HepG2 (cell line): ENCODE results near the gene ATRIP. TPM values are rescaled to one million over a fixed set of nuclear protein-coding genes. Genes with fewer than 3 reads are reported as not detected.

Experiments used
- ATAC-seq: fragments of 200-7000 bp; cut with Tn5 transposase; 3 replicates; pipeline ENCODE4 v1.9.1; 2020; ENCODE audit warnings: mild to moderate bottlenecking, moderate library complexity
- BruUV-seq: library from RNA; stranded (reverse); fragments of 400-500 nt; replicated peaks from 2 replicates; lab custom pipeline; 2021; lab: Mats Ljungman, UMichigan
- CTCF ChIA-PET: fragments of 300-600 bp; formaldehyde crosslinking; extraction: SDS; loops from one replicate; lab custom pipeline; 2021; ENCODE audit warnings: low total read pairs, inconsistent platforms, low intra/inter-chr PET ratio; lab: Yijun Ruan, JAX
- POLR2A ChIA-PET: fragments of 350-600 bp; sonication (Branson Sonifier 250); formaldehyde crosslinking; loops from one replicate; lab custom pipeline; 2020; ENCODE audit warnings: antibody characterized with exemption, inconsistent platforms; lab: Yijun Ruan, JAX
- DNase-seq: peaks from one replicate; pipeline ENCODE4 v3.0.0-alpha.2; 2015; ENCODE audit warnings: low spot score
- FAIRE-seq: peaks from 3 replicates; lab custom pipeline; 2011; peaks lifted over from hg19 to GRCh38; lab: Jason Lieb, UNC
- H2AFZ ChIP-seq: one replicate; pipeline ENCODE4 v1.6.1; 2011; ENCODE audit warnings: low read length, inconsistent platforms
- H3K27ac ChIP-seq: fragments of 300-600 bp; 3 replicates; pipeline ENCODE4 v1.8.0; 2011; ENCODE audit warnings: mixed run types, mild to moderate bottlenecking, mixed read lengths, low read length, inconsistent platforms; ENCODE audit not compliant: insufficient read depth; ENCODE audit errors: extremely low read length
- H3K27me3 ChIP-seq, 2 experiments: fragments of 200-600 bp in 1 of 2; 2 replicates in 1 of 2; 3 replicates in 1 of 2; pipeline versions ENCODE4 v1.6.0 to v1.8.0; 2011; ENCODE audit warnings: low read length in 2 of 2, mild to moderate bottlenecking in 2 of 2, moderate library complexity in 2 of 2, inconsistent platforms in 1 of 2; ENCODE audit not compliant: insufficient read depth in 2 of 2, control insufficient read depth in 1 of 2
- H3K36me3 ChIP-seq, 2 experiments: fragments of 200-600 bp in 1 of 2; replicated peaks in 1 of 2; 2 replicates in 1 of 2; 3 replicates in 1 of 2; pipeline versions ENCODE4 v1.5.1 to v1.8.0; 2011; ENCODE audit warnings: low read length in 2 of 2, inconsistent platforms in 1 of 2; ENCODE audit not compliant: insufficient read depth in 2 of 2, control insufficient read depth in 1 of 2
- H3K4me1 ChIP-seq: 2 replicates; pipeline ENCODE4 v1.5.1; 2012; ENCODE audit warnings: low read length, inconsistent platforms; ENCODE audit not compliant: insufficient read depth
- H3K4me2 ChIP-seq: 2 replicates; pipeline ENCODE4 v1.6.0; 2011; ENCODE audit warnings: low read depth, low read length, inconsistent platforms
- H3K4me3 ChIP-seq, 3 experiments: fragments of 200-600 bp in 1 of 3; sonication (generic), shearing (Covaris generic) in 1 of 3; replicated peaks in 1 of 3; 2 replicates each; pipeline ENCODE4 v1.5.1; 2011 to 2016; ENCODE audit warnings: low read length in 3 of 3, inconsistent platforms in 2 of 3, low read depth in 2 of 3, mild to moderate bottlenecking in 2 of 3, control low read depth in 1 of 3, mixed read lengths in 1 of 3; ENCODE audit not compliant: insufficient read depth in 1 of 3
- H3K79me2 ChIP-seq: one replicate; pipeline ENCODE4 v1.6.1; 2011; ENCODE audit warnings: low read length, inconsistent platforms; ENCODE audit not compliant: insufficient read depth
- H3K9ac ChIP-seq: 2 replicates; pipeline ENCODE4 v1.6.0; 2011; ENCODE audit warnings: mild to moderate bottlenecking, low read depth, low read length, inconsistent platforms; ENCODE audit not compliant: insufficient read depth
- H3K9me3 ChIP-seq: 2 replicates; pipeline ENCODE4 v1.5.1; 2012; ENCODE audit warnings: mild to moderate bottlenecking, low read length
- H4K20me1 ChIP-seq: 2 replicates; pipeline ENCODE4 v1.6.0; 2011; ENCODE audit warnings: inconsistent platforms, mild to moderate bottlenecking, low read length, moderate library complexity; ENCODE audit not compliant: insufficient read depth
- HES4 ChIP-seq: sonication (generic); formaldehyde crosslinking; IDR thresholded peaks from 2 replicates; pipeline ENCODE4 v1.9.0; 2021; ENCODE audit warnings: mild to moderate bottlenecking, missing genetic modification reagents, borderline replicate concordance
- HHEX ChIP-seq: IDR thresholded peaks from 2 replicates; pipeline ENCODE4 v1.6.1; 2016; ENCODE audit warnings: control low read depth
- RFX3 ChIP-seq: IDR thresholded peaks from 2 replicates; pipeline ENCODE4 v1.6.1; 2016; ENCODE audit warnings: missing biosample characterization, missing genetic modification reagents
- SIN3A ChIP-seq: IDR thresholded peaks from 2 replicates; pipeline ENCODE4 v1.6.1; 2011; ENCODE audit warnings: low read depth, mild to moderate bottlenecking, control low read depth, low read length, borderline replicate concordance
- ZBTB38 ChIP-seq: sonication (generic); formaldehyde crosslinking; IDR thresholded peaks from 2 replicates; pipeline ENCODE4 v1.5.1; 2020; ENCODE audit warnings: mild to moderate bottlenecking, missing genetic modification reagents
- ZFX ChIP-seq: sonication (generic); formaldehyde crosslinking; IDR thresholded peaks from 2 replicates; pipeline ENCODE4 v1.4.0; 2020; ENCODE audit warnings: mild to moderate bottlenecking, low read depth, missing genetic modification reagents, moderate library complexity
- ZNF10 ChIP-seq: sonication (generic); formaldehyde crosslinking; IDR thresholded peaks from 2 replicates; pipeline ENCODE4 v1.4.0; 2020; ENCODE audit warnings: mild to moderate bottlenecking, low read depth, missing genetic modification reagents, borderline replicate concordance
- ZNF282 ChIP-seq: fragments of 450-650 bp; IDR thresholded peaks from 2 replicates; pipeline ENCODE4 v1.6.1; 2018; ENCODE audit not compliant: partially characterized antibody
- ZNF460 ChIP-seq: sonication (generic); formaldehyde crosslinking; IDR thresholded peaks from 2 replicates; pipeline ENCODE4 v1.5.1; 2020; ENCODE audit warnings: missing genetic modification reagents, mild to moderate bottlenecking, borderline replicate concordance
- WGBS: methylation state at CpG from one replicate; pipeline ENCODE4 v1.1.6; 2017; ENCODE audit warnings: low lambda C conversion rate; 5-methylcytosine and 5-hydroxymethylcytosine counted together
- in situ Hi-C: cut with HindIII; loops from 2 replicates; pipeline ENCODE4 v1.10.0; 2017; ENCODE audit warnings: low pct_unique_long_range_greater_than_20kb; ENCODE audit not compliant: extremely low pct_ligation_motif_present
- intact Hi-C: fragments of 100-400 bp; cut with micrococcal nuclease; formaldehyde crosslinking; loops from one replicate; pipeline ENCODE4 v1.10.0; 2022; ENCODE audit not compliant: unreplicated experiment
- polyA plus RNA-seq, 8 experiments: library from polyadenylated mRNA; depleted of rRNA in 3 of 8; stranded (reverse) in 7 of 8; unstranded in 1 of 8; fragments of >200 nt; fragmentation: Illumina TruSeq in 4 of 8; extraction: Trizol in 4 of 8; gene quantifications; 2 replicates each; pipeline versions ENCODE4 v1.2.1 to v1.2.3, GENCODE V29; 2011 to 2016; ENCODE audit warnings: low read depth in 4 of 8, missing spikeins in 1 of 8, mixed read lengths in 1 of 8; ENCODE audit not compliant: insufficient read depth in 1 of 8
- total RNA-seq, 5 experiments: library from RNA; depleted of rRNA; stranded (reverse); fragments of >200 nt; fragmentation: Illumina TruSeq; extraction: Trizol; gene quantifications; 2 replicates each; pipeline ENCODE4 v1.2.3, GENCODE V29; 2016; ENCODE audit warnings: low read depth in 1 of 5
- TF ChIP-seq, protein P1 (sequence below): sonication (generic); formaldehyde crosslinking; IDR thresholded peaks from 2 replicates; pipeline ENCODE4 v1.5.0; 2020; ENCODE audit warnings: mild to moderate bottlenecking, low read depth, missing genetic modification reagents, borderline replicate concordance

Gene ATRIP
- total and polyA plus RNA-seq, 2 of the 13 experiments (the other 11 are each of a cell fraction or from before 2014, with no cell fraction given): 5.1 to 12.5 TPM

DNA sequence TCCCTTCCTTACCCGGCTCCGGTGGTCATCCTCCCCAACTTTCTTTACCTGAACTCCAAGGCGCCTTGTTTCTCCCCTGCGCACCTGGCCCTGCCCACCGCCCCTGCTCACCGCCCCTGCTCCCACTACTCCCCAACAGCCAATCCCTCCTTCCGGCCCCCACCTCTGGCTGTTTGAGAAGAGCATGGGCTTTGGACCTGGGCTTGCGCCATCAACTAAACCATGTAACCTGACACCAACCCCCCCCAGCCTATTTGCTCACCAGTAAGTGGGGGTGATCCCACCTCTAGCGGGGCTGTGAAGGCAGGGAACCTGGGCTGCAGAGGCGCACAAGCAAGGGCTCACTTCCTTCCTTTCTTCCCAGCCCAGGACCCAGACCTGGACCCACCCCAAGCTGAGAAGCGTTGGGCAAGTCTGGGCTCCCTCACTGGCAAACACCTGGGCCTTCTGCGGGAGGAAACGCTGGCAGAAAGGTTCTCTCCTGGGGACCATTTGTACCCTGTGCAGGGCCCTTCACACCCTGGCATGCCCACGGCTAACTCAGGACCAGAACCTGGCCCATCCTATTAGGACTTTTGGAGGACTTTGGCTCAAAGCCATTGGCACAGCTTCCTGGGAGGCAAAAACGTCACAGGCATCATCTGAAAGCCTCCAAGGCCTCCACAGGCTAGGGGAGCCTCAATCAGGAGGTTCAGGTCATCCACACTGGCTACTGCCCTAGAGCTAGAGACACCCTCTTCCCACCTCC lies 16.4 kb upstream of the ATRIP start, which contains the start of gene PLXNB1 (continued):
- TF ChIP-seq HHEX (CRISPR knock-in tag) (peak; percentile 58; the same call in 1 of the 2 replicates), RFX3 (CRISPR knock-in tag) (no peak; the same call in 1 of the 2 replicates), ZNF282 (no peak), ZBTB38 (no peak), HES4 (CRISPR knock-in tag) (peak; percentile 79; the same call in 1 of the 2 replicates), ZNF10 (no peak), ZNF460 (CRISPR knock-in tag) (peak; percentile 44; the same call in 1 of the 2 replicates)
- TF ChIP-seq, protein P1, sequence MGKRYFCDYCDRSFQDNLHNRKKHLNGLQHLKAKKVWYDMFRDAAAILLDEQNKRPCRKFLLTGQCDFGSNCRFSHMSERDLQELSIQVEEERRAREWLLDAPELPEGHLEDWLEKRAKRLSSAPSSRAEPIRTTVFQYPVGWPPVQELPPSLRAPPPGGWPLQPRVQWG (CRISPR knock-in tag): no peak

DNA sequence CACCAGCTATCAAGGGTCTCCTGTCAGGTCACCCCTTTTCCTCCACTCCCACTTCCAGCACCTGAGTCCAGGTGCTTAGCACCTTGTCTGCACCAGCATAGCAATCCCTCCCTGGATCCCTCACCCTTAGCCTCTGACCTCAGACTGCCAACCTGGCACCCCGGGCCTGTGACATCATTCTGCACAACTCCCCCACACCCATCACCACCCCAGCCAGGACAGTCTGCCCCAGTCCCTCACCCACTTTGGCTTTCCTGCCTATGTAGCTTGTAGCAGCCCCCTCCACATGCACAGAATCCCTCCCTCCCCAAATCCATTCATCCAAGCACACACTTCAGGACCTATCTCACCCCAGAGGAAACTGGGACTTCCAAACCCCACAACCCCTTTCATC lies 15.8 kb upstream of the ATRIP start:
- no peak for FAIRE-seq
- peak overlapping the region; percentile 100 for H3K4me2 ChIP-seq
- peaks cover 84% of the 10 kb centered on the region for H3K4me1 ChIP-seq
- peaks cover 26% of the 10 kb centered on the region for H4K20me1 ChIP-seq
- TF ChIP-seq SIN3A (0 out of 2 replicates have a peak, but pooled peaks have one; percentile 36), ZFX (CRISPR knock-in tag) (no peak)
- intact Hi-C loops: no loop called here
- 0% methylated on average over 1 of the region's 1 CpG for WGBS
- POLR2A ChIA-PET: interaction anchor here (0.8 to 9.0 kb wide), 11 partner anchors 11 to 242 kb away, joined by 3 to 130 read pairs (median 18); partner anchors contain the start of genes ATRIP, CCDC51, CDC25A and PFKFB4
- peaks cover 36% of the 10 kb centered on the region for H3K79me2 ChIP-seq
- in situ Hi-C loops: no loop called here
- no peaks in the 10 kb centered on the region for H3K9me3 ChIP-seq
- peaks cover 4 to 5% of the 10 kb centered on the region in 2 experiments for H3K36me3 ChIP-seq
- no peak for DNase-seq
- peak overlapping the region; percentile 13 to 93 (median 41); a peak in 5 of 6 replicates for H3K4me3 ChIP-seq
- peak overlapping the region; percentile 96 for H3K9ac ChIP-seq
- BruUV-seq: no TSS peak
- H2AFZ ChIP-seq: no peak overlapping the region
- no peak for ATAC-seq
- peak overlapping the region; percentile 99 for H3K27ac ChIP-seq
- CTCF ChIA-PET: no interaction called here
- no peaks in the 10 kb centered on the region for H3K27me3 ChIP-seq
